GM23338 (cell line): ENCODE data around the gene ZNF333. TPM values are rescaled to one million over a fixed set of nuclear protein-coding genes. Genes with fewer than 3 reads are reported as not detected.

Source experiments
- ATAC-seq: fragments of 200-7000 bp; cut with Tn5 transposase; 3 replicates; pipeline ENCODE4 v1.9.1; 2020
- DNase-seq: peaks from one replicate; pipeline ENCODE4 v3.0.0-alpha.2; 2015; ENCODE audit warnings: low spot score
- H2AFZ ChIP-seq: fragments of 200-600 bp; sonication (generic); 2 replicates; pipeline ENCODE4 v1.8.0; 2016; ENCODE audit warnings: antibody characterized with exemption, mild to moderate bottlenecking, moderate library complexity
- H3F3A ChIP-seq: fragments of 200-600 bp; sonication (generic); replicated peaks from 2 replicates; pipeline ENCODE4 v1.8.0; 2017; ENCODE audit warnings: antibody characterized with exemption, mixed run types, low read depth
- H3K27ac ChIP-seq: fragments of 200-600 bp; sonication (generic); 2 replicates; pipeline ENCODE4 v1.6.1; 2016; ENCODE audit warnings: low read depth
- H3K27me3 ChIP-seq: fragments of 200-600 bp; sonication (generic); 2 replicates; pipeline ENCODE4 v1.8.0; 2016; ENCODE audit warnings: mild to moderate bottlenecking, mixed run types, moderate library complexity; ENCODE audit not compliant: insufficient read depth
- H3K36me3 ChIP-seq: fragments of 200-600 bp; sonication (generic); 2 replicates; pipeline ENCODE4 v1.8.0; 2016; ENCODE audit warnings: mild to moderate bottlenecking; ENCODE audit not compliant: insufficient read depth
- H3K4me1 ChIP-seq: fragments of 200-600 bp; sonication (generic); 2 replicates; pipeline ENCODE4 v1.8.0; 2016; ENCODE audit warnings: mild to moderate bottlenecking, moderate library complexity; ENCODE audit not compliant: insufficient read depth
- H3K4me2 ChIP-seq: fragments of 200-600 bp; sonication (generic); 2 replicates; pipeline ENCODE4 v1.7.1; 2017; ENCODE audit warnings: mixed run types
- H3K4me3 ChIP-seq: fragments of 200-600 bp; sonication (generic); 2 replicates; pipeline ENCODE4 v1.6.1; 2016; ENCODE audit warnings: mixed run types
- H3K79me2 ChIP-seq: fragments of 200-600 bp; sonication (generic); replicated peaks from 2 replicates; pipeline ENCODE4 v1.8.0; 2017; ENCODE audit warnings: mild to moderate bottlenecking; ENCODE audit not compliant: insufficient read depth
- H3K9me2 ChIP-seq: fragments of 200-600 bp; sonication (generic); 2 replicates; pipeline ENCODE4 v1.8.0; 2017; ENCODE audit not compliant: insufficient read depth
- H4K20me1 ChIP-seq: fragments of 200-600 bp; sonication (generic); replicated peaks from 2 replicates; pipeline ENCODE4 v1.8.0; 2017; ENCODE audit warnings: mild to moderate bottlenecking; ENCODE audit not compliant: insufficient read depth
- H3K27ac Mint-ChIP-seq: 2 replicates; pipeline ENCODE4 v1.8.0; 2020; ENCODE audit warnings: inconsistent platforms, mild to moderate bottlenecking, moderate library complexity, mixed read lengths
- H3K27me3 Mint-ChIP-seq: 3 replicates; pipeline ENCODE4 v1.8.0; 2022; ENCODE audit warnings: low read depth, mild to moderate bottlenecking, moderate library complexity, mixed read lengths, inconsistent platforms; ENCODE audit not compliant: insufficient read depth, poor library complexity
- H3K36me3 Mint-ChIP-seq: 3 replicates; pipeline ENCODE4 v1.8.0; 2021; ENCODE audit warnings: low read depth, mild to moderate bottlenecking, inconsistent platforms, moderate library complexity, mixed read lengths
- H3K4me1 Mint-ChIP-seq: 3 replicates; pipeline ENCODE4 v1.8.0; 2020; ENCODE audit warnings: mild to moderate bottlenecking, inconsistent platforms, mixed read lengths
- H3K4me3 Mint-ChIP-seq: 3 replicates; pipeline ENCODE4 v1.8.0; 2021; ENCODE audit warnings: moderate library complexity, mild to moderate bottlenecking, inconsistent platforms, mixed read lengths
- H3K9me3 Mint-ChIP-seq: 3 replicates; pipeline ENCODE4 v1.8.0; 2020; ENCODE audit warnings: moderate library complexity, mild to moderate bottlenecking, inconsistent platforms, mixed read lengths
- EZH2 ChIP-seq: fragments of 200-600 bp; sonication (generic); IDR thresholded peaks from one replicate; pipeline ENCODE4 v1.8.0; 2017; ENCODE audit warnings: antibody characterized with exemption, mild to moderate bottlenecking, low read depth; ENCODE audit not compliant: unreplicated experiment
- NANOG ChIP-seq: IDR thresholded peaks from 2 replicates; pipeline ENCODE4 v1.6.1; 2016; ENCODE audit warnings: antibody characterized with exemption, borderline replicate concordance
- POLR2AphosphoS5 ChIP-seq: IDR thresholded peaks from 2 replicates; pipeline ENCODE4 v1.6.1; 2016; ENCODE audit warnings: antibody characterized with exemption, low read depth
- ZNF462 ChIP-seq: fragments of 250-450 bp; sonication (Bioruptor Pico); IDR thresholded peaks from 2 replicates; pipeline ENCODE4 v1.5.0; 2020; ENCODE audit warnings: mild to moderate bottlenecking, moderate library complexity
- polyA plus RNA-seq: library from polyadenylated mRNA; unstranded; fragments of >200 nt; fragmentation: Nextera tagmentation; extraction: Ambion mirVana; gene quantifications from 2 replicates; pipeline ENCODE4 v1.2.1, GENCODE V29; 2016
- total RNA-seq: library from RNA; depleted of rRNA; stranded (reverse); fragments of >200 nt; shearing (Covaris generic); gene quantifications from 2 replicates; pipeline ENCODE4 v1.2.3, GENCODE V29; 2014

ZNF333 gene
- total and polyA plus RNA-seq, 2 experiments from 2014 or later: 7.2 to 21.6 TPM

GRCh38 chr19:14761607-14762006, 71.8 kb downstream of the ZNF333 start:
- Histone ChIP-seq H4K20me1 (no peaks in the 10 kb centered on the region), H3K4me2 (no peak overlapping the region), H3K27ac (no peak overlapping the region), H2AFZ (no peak overlapping the region), H3K4me3 (no peak overlapping the region), H3K36me3 (no peaks in the 10 kb centered on the region; the same call in 1 of the 2 replicates), H3K4me1 (peaks cover 12% of the 10 kb centered on the region), H3K9me2 (no peaks in the 10 kb centered on the region; the same call in 1 of the 2 replicates), H3K79me2 (no peaks in the 10 kb centered on the region), H3K27me3 (no peaks in the 10 kb centered on the region), H3F3A (no peaks in the 10 kb centered on the region)
- Mint-ChIP-seq H3K9me3 (peaks cover 33% of the 10 kb centered on the region), H3K27ac (no peak overlapping the region), H3K36me3 (peaks cover 43% of the 10 kb centered on the region), H3K4me3 (no peak overlapping the region), H3K27me3 (peaks cover 19% of the 10 kb centered on the region), H3K4me1 (peaks cover 16% of the 10 kb centered on the region)
- DNase-seq: no peak
- TF ChIP-seq NANOG: no peak
- ATAC-seq: no peak

GRCh38 chr19:14762111-14762510, 72.3 kb downstream of the ZNF333 start:
- Histone ChIP-seq H3F3A (no peaks in the 10 kb centered on the region), H3K36me3 (no peaks in the 10 kb centered on the region; the same call in 1 of the 2 replicates), H2AFZ (no peak overlapping the region), H3K27ac (no peak overlapping the region), H3K4me1 (peaks cover 12% of the 10 kb centered on the region), H3K27me3 (no peaks in the 10 kb centered on the region), H3K9me2 (no peaks in the 10 kb centered on the region; the same call in 1 of the 2 replicates), H3K79me2 (no peaks in the 10 kb centered on the region), H3K4me2 (no peak overlapping the region), H4K20me1 (no peaks in the 10 kb centered on the region), H3K4me3 (no peak overlapping the region)
- Mint-ChIP-seq H3K36me3 (peaks cover 43% of the 10 kb centered on the region), H3K4me1 (peaks cover 16% of the 10 kb centered on the region), H3K4me3 (no peak overlapping the region; the same call in 2 of the 3 replicates), H3K27me3 (peaks cover 19% of the 10 kb centered on the region), H3K9me3 (peaks cover 33% of the 10 kb centered on the region), H3K27ac (no peak overlapping the region)
- ATAC-seq (no peak), DNase-seq (no peak)
- TF ChIP-seq ZNF462 (no peak), POLR2AphosphoS5 (no peak), EZH2 (no peak)
